NCI-H2081 treated with DMSO at 0.1 percent for 48 hours (cell line): Measurements from ENCODE around the gene CTAGE4.
"Not testable (repeated sequence)": the region's sequence is repeated elsewhere in the genome, so short reads cannot be mapped to it uniquely, and the experiment has no call there.

Experiments
- DNase-seq: peaks from one replicate; lab custom pipeline; 2025; lab: John Stamatoyannopoulos, UW

The CTAGE4 gene

GRCh38 chr7:144183166-144183565, at the start of gene CTAGE4:
Gene CTAGE4 (plus strand): TSS chr7:144183466. CDS start chr7:144183504, 38 bp downstream.
- DNase-seq = not testable (repeated sequence)

- no peak for DNase-seq
Measured at GRCh38 chr7:144134116-144134515, 49.1 kb upstream of the CTAGE4 start.

- DNase-seq = no peak
Measured at GRCh38 chr7:144137501-144137900, 45.8 kb upstream of the CTAGE4 start.

GRCh38 chr7:144142187-144142586, 41.1 kb upstream of the CTAGE4 start:
- DNase-seq = no peak

GRCh38 chr7:144144426-144144825, 38.8 kb upstream of the CTAGE4 start:
- no peak for DNase-seq

GRCh38 chr7:144148224-144148827, 34.9 kb upstream of the CTAGE4 start:
- DNase-seq = no peak

GRCh38 chr7:144158861-144159260, 24.4 kb upstream of the CTAGE4 start:
- DNase-seq = no peak

- no peak for DNase-seq
Measured at GRCh38 chr7:144164784-144165183, 18.5 kb upstream of the CTAGE4 start.

- not testable (repeated sequence) for DNase-seq
Measured at GRCh38 chr7:144171594-144172350, 11.5 kb upstream of the CTAGE4 start.

- DNase-seq = no peak
Measured at GRCh38 chr7:144174613-144175012, 8.7 kb upstream of the CTAGE4 start.

- not testable (repeated sequence) for DNase-seq
Measured at GRCh38 chr7:144178380-144179164, 4.7 kb upstream of the CTAGE4 start.

- not testable (repeated sequence) for DNase-seq
Measured at GRCh38 chr7:144179165-144179479, 4.1 kb upstream of the CTAGE4 start.

- DNase-seq = not testable (repeated sequence)
Measured at GRCh38 chr7:144187848-144188247, 4.6 kb downstream of the CTAGE4 start.

GRCh38 chr7:144188578-144189171, 5.4 kb downstream of the CTAGE4 start:
- DNase-seq = not testable (repeated sequence)

GRCh38 chr7:144193782-144194181, 10.5 kb downstream of the CTAGE4 start:
- not testable (repeated sequence) for DNase-seq

- DNase-seq = not testable (repeated sequence)
Measured at GRCh38 chr7:144194453-144194852, 11.2 kb downstream of the CTAGE4 start.

- not testable (repeated sequence) for DNase-seq
Measured at GRCh38 chr7:144195212-144195872, 12.1 kb downstream of the CTAGE4 start, which contains the start of gene ARHGEF35. Gene ARHGEF35 (minus strand): TSS chr7:144195833. CDS start chr7:144188383, 7,450 bp downstream.

GRCh38 chr7:144198934-144199333, 15.7 kb downstream of the CTAGE4 start:
- DNase-seq = not testable (repeated sequence)

GRCh38 chr7:144201978-144202377, 18.7 kb downstream of the CTAGE4 start:
- not testable (repeated sequence) for DNase-seq

- not testable (repeated sequence) for DNase-seq
Measured at GRCh38 chr7:144203086-144203485, 19.8 kb downstream of the CTAGE4 start.

GRCh38 chr7:144205306-144205705, 22.0 kb downstream of the CTAGE4 start:
- DNase-seq = not testable (repeated sequence)

- DNase-seq = not testable (repeated sequence)
Measured at GRCh38 chr7:144217200-144217599, 33.9 kb downstream of the CTAGE4 start.
